K562 (cell line): ENCODE measurements around the gene ICAM1. TPM values are rescaled to one million over a fixed set of nuclear protein-coding genes. Genes with fewer than 3 reads are reported as not detected.

ENCODE experiments used
- ARID1B ChIP-seq: fragments of 450-650 bp; IDR thresholded peaks from 2 replicates; pipeline ENCODE4 v1.6.1; 2016; ENCODE audit warnings: antibody characterized with exemption, mild to moderate bottlenecking, inconsistent platforms
- ETS1 ChIP-seq: conservative IDR thresholded peaks from 2 replicates; pipeline ENCODE4 v1.6.1; 2011; ENCODE audit warnings: low read depth, mild to moderate bottlenecking, low read length; ENCODE audit not compliant: control insufficient read depth
- GATA2 ChIP-seq: sonication (generic); formaldehyde crosslinking; IDR thresholded peaks from 2 replicates; pipeline ENCODE4 v1.4.0; 2020; ENCODE audit warnings: mild to moderate bottlenecking, missing genetic modification reagents
- LEF1 ChIP-seq: fragments of 450-650 bp; IDR thresholded peaks from 2 replicates; pipeline ENCODE4 v1.6.1; 2016; ENCODE audit warnings: mild to moderate bottlenecking
- MCM7 ChIP-seq, 2 experiments: fragments of 450-650 bp; IDR thresholded peaks; 2 replicates each; pipeline ENCODE4 v1.6.1; 2016 to 2018
- MIER1 ChIP-seq: fragments of 450-650 bp; IDR thresholded peaks from 2 replicates; pipeline ENCODE4 v1.6.1; 2016; ENCODE audit warnings: antibody characterized with exemption, mild to moderate bottlenecking, low read depth
- NFE2L1 ChIP-seq: fragments of 450-650 bp; IDR thresholded peaks from 2 replicates; pipeline ENCODE4 v1.6.1; 2016; ENCODE audit warnings: missing genetic modification characterization, low read depth, mild to moderate bottlenecking, missing compliant biosample characterization, moderate library complexity, borderline replicate concordance
- NFIC ChIP-seq: fragments of 450-650 bp; IDR thresholded peaks from 2 replicates; pipeline ENCODE4 v1.6.1; 2017; ENCODE audit warnings: mild to moderate bottlenecking, inconsistent platforms
- NR2C1 ChIP-seq, 2 experiments: fragments of 450-650 bp; IDR thresholded peaks; 2 replicates each; pipeline ENCODE4 v1.6.1; 2017; ENCODE audit warnings: mild to moderate bottlenecking in 2 of 2, antibody characterized with exemption in 1 of 2, inconsistent platforms in 1 of 2, missing compliant biosample characterization in 1 of 2, missing genetic modification characterization in 1 of 2
- PCBP2 ChIP-seq: fragments of 200-400 bp; formaldehyde crosslinking; IDR thresholded peaks from 2 replicates; pipeline ENCODE4 v1.6.1; 2018; ENCODE audit warnings: low read length, low read depth, mild to moderate bottlenecking, moderate library complexity; ENCODE audit not compliant: poor library complexity, severe bottlenecking
- POLR2A ChIP-seq: fragments of 450-650 bp; conservative IDR thresholded peaks from 2 replicates; pipeline ENCODE4 v1.6.1; 2016
- RBM14 ChIP-seq: fragments of 200-400 bp; formaldehyde crosslinking; IDR thresholded peaks from 2 replicates; pipeline ENCODE4 v1.6.1; 2018; ENCODE audit warnings: low read depth, mild to moderate bottlenecking, low read length, moderate library complexity, borderline replicate concordance; ENCODE audit not compliant: insufficient read depth
- RBM39 ChIP-seq: fragments of 200-400 bp; formaldehyde crosslinking; optimal IDR thresholded peaks from 2 replicates; pipeline ENCODE3; 2018; ENCODE audit warnings: low read depth, low read length
- SIN3B ChIP-seq: fragments of 450-650 bp; IDR thresholded peaks from 2 replicates; pipeline ENCODE4 v1.6.1; 2017; ENCODE audit warnings: low read depth, mild to moderate bottlenecking, moderate library complexity
- SMARCA4 ChIP-seq: fragments of 450-650 bp; IDR thresholded peaks from 2 replicates; pipeline ENCODE4 v1.6.1; 2016
- SREBF1 ChIP-seq: fragments of 150-350 bp; IDR thresholded peaks from 2 replicates; pipeline ENCODE4 v1.6.1; 2014; ENCODE audit warnings: antibody characterized with exemption, low read depth, low read length, borderline replicate concordance
- TSHZ1 ChIP-seq: fragments of 250-450 bp; sonication (Bioruptor Pico); IDR thresholded peaks from 2 replicates; pipeline ENCODE4 v1.4.0; 2020; ENCODE audit warnings: mild to moderate bottlenecking, moderate library complexity
- ZFP36 ChIP-seq: fragments of 150-350 bp; IDR thresholded peaks from 2 replicates; pipeline ENCODE4 v1.6.1; 2018; ENCODE audit warnings: low read length, low read depth; ENCODE audit not compliant: partially characterized antibody
- ZNF511 ChIP-seq: sonication (generic); formaldehyde crosslinking; IDR thresholded peaks from 2 replicates; pipeline ENCODE4 v1.8.0; 2022; ENCODE audit warnings: mild to moderate bottlenecking, missing genetic modification reagents
- ZNF589 ChIP-seq: fragments of 200-800 bp; sonication (Bioruptor generic); IDR thresholded peaks from 2 replicates; pipeline ENCODE4 v1.6.1; 2016; ENCODE audit warnings: low read depth, missing genetic modification characterization, missing compliant biosample characterization
- polyA plus RNA-seq, 8 experiments: library from polyadenylated mRNA; depleted of rRNA in 4 of 8; stranded (reverse) in 5 of 8; unstranded in 3 of 8; fragments of >200 nt; fragmentation: Nextera tagmentation in 2 of 8; fragmentation: Illumina TruSeq in 1 of 8; extraction: Ambion mirVana in 2 of 8; extraction: Trizol in 1 of 8; gene quantifications; 2 replicates each; pipeline versions ENCODE4 v1.2.1 to v1.2.3, GENCODE V29; 2011 to 2014; ENCODE audit warnings: inconsistent platforms in 1 of 8, missing spikeins in 1 of 8
- total RNA-seq, 7 experiments: library from RNA; depleted of rRNA in 6 of 7; stranded (reverse); fragments of >200 nt in 6 of 7; fragmentation: Illumina TruSeq in 2 of 7; extraction: Trizol in 2 of 7; gene quantifications; 2 replicates each; pipeline versions ENCODE4 v1.2.1 to v1.2.3, GENCODE V29; 2011 to 2021; ENCODE audit warnings: low replicate concordance in 1 of 7
- TF ChIP-seq, protein P1 (sequence below): fragments of 250-450 bp; sonication (Bioruptor Pico); IDR thresholded peaks from 2 replicates; pipeline ENCODE4 v1.5.0; 2020; ENCODE audit warnings: mild to moderate bottlenecking, borderline replicate concordance

ICAM1 gene
- total and polyA plus RNA-seq, 9 of the 15 experiments (the other 6 are each of a cell fraction or from before 2014, with no cell fraction given), result 2.3 to 24.4 (median 13.4) TPM

GRCh38 chr19:10333758-10334587 lies 63.1 kb downstream of the ICAM1 start (continued):
- TF ChIP-seq NFE2L1 (tag), result no peak
- TF ChIP-seq MIER1, result no peak
- no peak; the same call in 1 of the 2 replicates for TF ChIP-seq ETS1
- TF ChIP-seq, protein P1, sequence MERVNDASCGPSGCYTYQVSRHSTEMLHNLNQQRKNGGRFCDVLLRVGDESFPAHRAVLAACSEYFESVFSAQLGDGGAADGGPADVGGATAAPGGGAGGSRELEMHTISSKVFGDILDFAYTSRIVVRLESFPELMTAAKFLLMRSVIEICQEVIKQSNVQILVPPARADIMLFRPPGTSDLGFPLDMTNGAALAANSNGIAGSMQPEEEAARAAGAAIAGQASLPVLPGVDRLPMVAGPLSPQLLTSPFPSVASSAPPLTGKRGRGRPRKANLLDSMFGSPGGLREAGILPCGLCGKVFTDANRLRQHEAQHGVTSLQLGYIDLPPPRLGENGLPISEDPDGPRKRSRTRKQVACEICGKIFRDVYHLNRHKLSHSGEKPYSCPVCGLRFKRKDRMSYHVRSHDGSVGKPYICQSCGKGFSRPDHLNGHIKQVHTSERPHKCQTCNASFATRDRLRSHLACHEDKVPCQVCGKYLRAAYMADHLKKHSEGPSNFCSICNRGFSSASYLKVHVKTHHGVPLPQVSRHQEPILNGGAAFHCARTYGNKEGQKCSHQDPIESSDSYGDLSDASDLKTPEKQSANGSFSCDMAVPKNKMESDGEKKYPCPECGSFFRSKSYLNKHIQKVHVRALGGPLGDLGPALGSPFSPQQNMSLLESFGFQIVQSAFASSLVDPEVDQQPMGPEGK, result no peak
- no peak for TF ChIP-seq TSHZ1 (CRISPR knock-in tag)
- TF ChIP-seq ZFP36, result no peak
- no peak for TF ChIP-seq LEF1
- peak; percentile 72 for TF ChIP-seq NR2C1 (IDR thresholded peaks at IDR 0.05)
- 0 out of 2 replicates have a peak, but pooled peaks have one; percentile 34 for TF ChIP-seq NR2C1 (tag; IDR thresholded peaks at IDR 0.05)
- TF ChIP-seq POLR2A, result no peak
- TF ChIP-seq GATA2 (CRISPR knock-in tag), result peak; percentile 63
- TF ChIP-seq RBM39, result peak; percentile 21
- no peak for TF ChIP-seq SREBF1
- peak; percentile 72 for TF ChIP-seq ARID1B
- no peak for TF ChIP-seq SIN3B
- no peak for TF ChIP-seq ZNF589
- TF ChIP-seq MCM7 (IDR thresholded peaks at IDR 0.05), result no peak
- no peak for TF ChIP-seq PCBP2
- TF ChIP-seq NFIC, result peak; percentile 64
- TF ChIP-seq SMARCA4, result peak; percentile 35; the same call in 1 of the 2 replicates
- TF ChIP-seq ZNF511 (CRISPR knock-in tag), result peak; percentile 20; the same call in 1 of the 2 replicates
- TF ChIP-seq RBM14, result no peak
